Measurements from ENCODE around the gene ZSWIM8.

Gene ZSWIM8

DNA sequence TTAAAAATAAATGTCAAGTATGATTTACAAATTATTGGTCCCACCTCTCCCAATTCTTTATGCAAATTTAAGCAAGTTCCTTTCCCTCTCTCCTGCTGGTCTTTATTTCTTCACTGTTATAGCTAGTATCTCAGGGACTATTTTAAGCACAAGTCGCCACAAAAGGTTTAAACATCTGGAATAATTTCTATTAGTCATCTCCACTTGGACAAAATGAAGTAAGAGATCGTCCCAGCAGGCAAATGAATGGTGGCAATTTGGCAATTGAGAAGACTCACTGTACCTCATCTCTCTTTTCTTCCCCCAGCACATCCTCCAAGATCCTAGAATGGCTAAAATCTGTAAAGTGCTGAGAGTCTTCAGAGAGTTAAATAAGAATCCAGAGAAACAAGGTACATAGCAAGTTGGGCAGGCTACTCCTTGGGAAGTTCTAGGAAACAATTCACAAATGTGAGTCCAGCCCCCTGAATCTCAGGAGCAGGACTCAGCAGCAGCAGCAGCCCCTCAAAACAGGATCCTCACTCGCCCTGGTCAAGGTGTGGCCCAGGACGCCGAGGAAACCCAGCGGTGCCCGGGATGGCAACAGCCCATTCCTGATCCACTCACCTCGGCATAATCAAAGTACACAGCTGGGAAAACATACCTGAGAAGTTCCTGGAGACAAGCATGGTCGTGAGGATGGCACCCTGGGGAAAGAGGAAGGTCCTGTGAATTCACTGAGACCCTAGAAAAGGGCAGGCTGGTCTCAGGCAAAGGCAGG, 56.3 kb downstream of the ZSWIM8 start:
- no peak for DNase-seq (ENCODE audit: low read depth in 2 of 2)

- no peak for DNase-seq (ENCODE audit: low read depth in 2 of 2)
Measured at GRCh38 chr10:73842349-73842748, 56.9 kb downstream of the ZSWIM8 start.

GRCh38 chr10:73843261-73843660, 57.9 kb downstream of the ZSWIM8 start:
- no peak for DNase-seq (ENCODE audit: low read depth in 2 of 2)

DNA sequence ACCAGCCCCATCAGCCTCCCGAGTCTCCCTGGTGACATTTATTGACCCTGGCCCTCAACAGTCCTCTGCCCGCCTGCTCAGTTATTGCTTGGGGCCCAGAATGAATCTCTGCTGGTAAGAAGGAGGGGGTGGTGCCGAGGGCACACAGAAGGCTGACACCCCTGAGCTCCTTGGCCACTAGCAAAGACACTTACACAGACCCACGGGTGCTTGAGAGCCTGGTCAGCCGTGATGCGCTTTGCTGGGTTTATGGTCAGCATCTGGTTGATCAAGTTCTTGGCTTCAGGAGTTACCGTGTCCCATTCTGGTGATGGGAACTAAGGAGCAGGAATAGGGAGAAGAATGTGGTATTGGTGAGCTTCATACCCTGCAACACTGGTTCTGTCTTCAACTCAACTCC, 61.6 kb downstream of the ZSWIM8 start:
- no peak for DNase-seq (ENCODE audit: low read depth in 2 of 2)

- peak; percentile 70 to 82 for DNase-seq (ENCODE audit: low read depth in 2 of 2)
Measured at GRCh38 chr10:73848821-73849489, 63.5 kb downstream of the ZSWIM8 start.

DNA sequence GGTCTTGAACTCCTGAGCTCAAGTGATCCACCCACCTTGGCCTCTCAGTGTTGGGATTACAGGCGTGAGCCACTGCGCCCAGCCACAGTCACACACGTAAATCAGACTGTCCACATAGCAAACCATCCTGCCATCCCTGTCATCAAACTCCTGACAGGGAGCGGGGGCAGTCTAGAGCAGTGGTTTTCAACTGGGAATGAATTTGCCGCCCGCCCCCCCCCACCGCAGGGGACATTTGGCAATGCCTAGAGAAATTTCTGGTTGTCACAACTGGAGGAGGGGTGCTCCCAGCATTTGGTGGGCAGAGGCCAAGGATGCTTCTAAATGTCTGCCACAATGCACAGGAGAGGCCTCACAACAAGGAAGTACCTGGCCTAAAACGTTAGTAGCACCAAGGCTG, 64.8 kb downstream of the ZSWIM8 start:
- no peak for DNase-seq (ENCODE audit: low read depth in 2 of 2)

- no peak for DNase-seq (ENCODE audit: low read depth in 2 of 2)
Measured at GRCh38 chr10:73850863-73851461, 65.6 kb downstream of the ZSWIM8 start.

Measured in stimulated activated CD8-positive, alpha-beta memory T cell treated with anti-CD3 and anti-CD28 coated beads, Interleukin-15, amount 100 ng/mL, for 48 hours (primary cell).